Measurements from ENCODE around the gene LRRC59. TPM values are rescaled to one million over a fixed set of nuclear protein-coding genes. Genes with fewer than 3 reads are reported as not detected.

LRRC59 gene
- total and polyA plus RNA-seq, 2 of the 13 experiments (the other 11 are each of a cell fraction or from before 2014, with no cell fraction given), result 87.3 to 222 TPM

- TF ChIP-seq NFAT5 (CRISPR knock-in tag; IDR thresholded peaks at IDR 0.05) (no peak), ZNF83 (CRISPR knock-in tag; IDR thresholded peaks at IDR 0.05; ENCODE audit: borderline replicate concordance) (peak; percentile 92), FOXK2 (IDR thresholded peaks at IDR 0.05) (peak; percentile 81; the same call in 1 of the 2 replicates), SP5 (CRISPR knock-in tag; IDR thresholded peaks at IDR 0.05; ENCODE audit: borderline replicate concordance, low read depth) (peak; percentile 79), EZH2 (conservative IDR thresholded peaks at IDR 0.05; ENCODE audit: low read depth, low read length) (no peak), REL (CRISPR knock-in tag; conservative IDR thresholded peaks at IDR 0.05) (peak; percentile 73; the same call in 1 of the 2 replicates), SNAPC4 (CRISPR knock-in tag; IDR thresholded peaks at IDR 0.05) (peak; percentile 92), FOXA3 (CRISPR knock-in tag; IDR thresholded peaks at IDR 0.05) (peak; percentile 71), HNRNPUL1 (IDR thresholded peaks at IDR 0.05; ENCODE audit: low read depth, low read length) (no peak), ZNF543 (CRISPR knock-in tag; IDR thresholded peaks at IDR 0.05) (peak; percentile 61; the same call in 1 of the 2 replicates), AKAP8 (CRISPR knock-in tag; IDR thresholded peaks at IDR 0.05) (peak; percentile 87), ZNF512 (CRISPR knock-in tag; IDR thresholded peaks at IDR 0.05) (0 out of 2 replicates have a peak, but pooled peaks have one; percentile 42), ZNF101 (CRISPR knock-in tag; IDR thresholded peaks at IDR 0.05; ENCODE audit: borderline replicate concordance, low read depth) (no peak; the same call in 1 of the 2 replicates), RARA (CRISPR knock-in tag; IDR thresholded peaks at IDR 0.05) (no peak; the same call in 1 of the 2 replicates), ZSCAN5A (CRISPR knock-in tag; IDR thresholded peaks at IDR 0.05; ENCODE audit: borderline replicate concordance) (peak; percentile 44; the same call in 1 of the 2 replicates)
Observed at GRCh38 chr17:50372758-50373556, 24.4 kb downstream of the LRRC59 start, which contains the start of the genes EME1 and MRPL27 (continued).

Data from HepG2 (cell line).